H7 (cell line): ENCODE measurements around the gene UPP1. TPM values are rescaled to one million over a fixed set of nuclear protein-coding genes. Genes with fewer than 3 reads are reported as not detected.
"Not testable (repeated sequence)": the region's sequence is repeated elsewhere in the genome, so short reads cannot be mapped to it uniquely, and the experiment has no call there.

Experiments used
- DNase-seq: peaks from one replicate; pipeline ENCODE4 v3.0.0; 2012
- H3K27me3 ChIP-seq: 2 replicates; pipeline ENCODE4 v1.6.0; 2011; ENCODE audit warnings: mild to moderate bottlenecking, low read length; ENCODE audit not compliant: control insufficient read depth, insufficient read depth
- H3K36me3 ChIP-seq: replicated peaks from 2 replicates; pipeline ENCODE4 v1.5.1; 2011; ENCODE audit warnings: low read length; ENCODE audit not compliant: control insufficient read depth, insufficient read depth
- H3K4me3 ChIP-seq: 2 replicates; pipeline ENCODE4 v1.5.1; 2011; ENCODE audit warnings: low read depth, mild to moderate bottlenecking, control low read depth, low read length, moderate library complexity; ENCODE audit not compliant: insufficient read depth
- total RNA-seq: library from RNA; depleted of rRNA; stranded (reverse); fragments of >200 nt; shearing (Covaris generic); gene quantifications from 2 replicates; pipeline ENCODE4 v1.2.3, GENCODE V29; 2014; rRNA removed

Gene UPP1
- total RNA-seq, 1 experiment from 2014 or later, result 46.1 TPM

GRCh38 chr7:48147690-48148089 is 58.6 kb downstream of the UPP1 start:
- not testable (repeated sequence) for DNase-seq, H3K36me3 ChIP-seq, H3K27me3 ChIP-seq

GRCh38 chr7:48148311-48148710 is 59.2 kb downstream of the UPP1 start:
- no peak for DNase-seq
- no peaks in the 10 kb centered on the region for H3K27me3 ChIP-seq
- no peaks in the 10 kb centered on the region for H3K36me3 ChIP-seq
- H3K4me3 ChIP-seq, result no peak overlapping the region

More at GRCh38 chr7:48147690-48148089, 58.6 kb downstream of the UPP1 start:
- not testable (repeated sequence) for H3K4me3 ChIP-seq

GRCh38 chr7:48149058-48149457 is 60.0 kb downstream of the UPP1 start:
- no peaks in the 10 kb centered on the region for H3K36me3 ChIP-seq
- DNase-seq, result no peak
- H3K27me3 ChIP-seq, result no peaks in the 10 kb centered on the region
- H3K4me3 ChIP-seq, result no peak overlapping the region

GRCh38 chr7:48150086-48150485 is 61.0 kb downstream of the UPP1 start:
- H3K4me3 ChIP-seq, result no peak overlapping the region
- no peaks in the 10 kb centered on the region for H3K27me3 ChIP-seq
- H3K36me3 ChIP-seq, result no peaks in the 10 kb centered on the region
- DNase-seq, result no peak

- Histone ChIP-seq H3K4me3 (no peak overlapping the region), H3K27me3 (no peaks in the 10 kb centered on the region), H3K36me3 (no peaks in the 10 kb centered on the region)
- DNase-seq, result no peak
Measured at GRCh38 chr7:48154792-48155413, 65.8 kb downstream of the UPP1 start.

Other genes with a start within 250 kb of the UPP1 start
- 0.07 and 0.15 TPM in 2 replicates for gene PKD1L1, start 140.8 kb upstream of the UPP1 start, total RNA-seq
- 12.2 and 15.9 TPM in 2 replicates for gene HUS1, start 109.7 kb upstream of the UPP1 start, total RNA-seq
- gene SUN3, start 60.2 kb upstream of the UPP1 start, total RNA-seq, result not detected in 2 replicates
- 0.35 and 0.85 TPM in 2 replicates for gene C7orf57, start 53.7 kb upstream of the UPP1 start, total RNA-seq
- gene ABCA13, start 82.2 kb downstream of the UPP1 start, total RNA-seq, result not detected in 2 replicates